GM19099 (cell line): ENCODE results near the gene STUM.

Experiments used
- POLR2A ChIP-seq: IDR thresholded peaks from 3 replicates; pipeline ENCODE4 v1.6.1; 2011; ENCODE audit warnings: low read depth; ENCODE audit not compliant: insufficient read length; ENCODE audit errors: extremely low read depth

The STUM gene

DNA sequence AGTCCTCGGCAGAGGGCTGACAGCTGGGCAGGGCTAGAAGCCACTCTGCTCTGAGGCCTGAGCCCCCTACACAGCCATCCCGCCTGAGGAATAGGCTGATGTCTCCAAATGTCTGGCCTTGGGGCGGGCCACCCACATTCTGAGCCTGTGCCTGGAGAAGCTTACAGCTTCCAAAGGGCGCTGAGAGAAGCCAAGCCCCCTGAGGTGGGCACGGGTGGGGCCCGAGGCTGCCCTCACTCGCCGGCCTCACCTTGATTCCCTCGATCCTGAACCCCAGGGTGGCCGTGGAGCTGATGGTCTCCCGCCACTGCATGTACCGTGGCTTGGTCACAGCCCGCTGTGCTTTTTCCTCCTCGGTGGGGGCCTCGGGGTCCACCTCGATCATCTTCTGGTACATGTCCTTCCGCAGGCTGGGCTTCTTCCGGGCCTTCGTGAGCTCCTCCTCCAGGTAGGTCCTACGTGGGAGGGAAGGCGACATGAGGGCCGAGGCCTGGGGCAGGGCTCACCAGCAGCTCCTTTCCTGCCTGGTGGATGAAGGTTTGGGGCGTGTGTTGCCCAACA lies 93.2 kb downstream of the STUM start:
- TF ChIP-seq POLR2A = no peak

DNA sequence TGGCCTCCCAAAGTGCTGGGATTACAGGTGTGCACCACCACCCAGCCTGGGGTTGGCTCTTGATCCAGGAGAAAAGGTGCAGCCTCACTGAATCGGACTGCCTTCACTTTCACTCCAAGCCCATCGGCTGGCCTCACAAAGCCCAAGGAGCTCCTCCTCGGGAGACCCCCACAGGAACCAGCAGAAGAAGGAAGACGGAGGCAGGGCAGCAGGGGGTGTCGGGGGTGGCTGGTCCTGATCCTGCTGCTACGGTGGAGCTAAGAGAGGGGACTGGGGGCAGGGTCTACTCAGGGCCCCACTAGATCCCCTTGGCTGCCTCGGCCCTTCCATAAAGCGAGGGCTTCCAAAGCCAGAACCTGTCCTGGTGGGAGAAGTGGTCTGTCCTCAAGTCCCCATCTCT lies 93.9 kb downstream of the STUM start:
- no peak for TF ChIP-seq POLR2A

DNA sequence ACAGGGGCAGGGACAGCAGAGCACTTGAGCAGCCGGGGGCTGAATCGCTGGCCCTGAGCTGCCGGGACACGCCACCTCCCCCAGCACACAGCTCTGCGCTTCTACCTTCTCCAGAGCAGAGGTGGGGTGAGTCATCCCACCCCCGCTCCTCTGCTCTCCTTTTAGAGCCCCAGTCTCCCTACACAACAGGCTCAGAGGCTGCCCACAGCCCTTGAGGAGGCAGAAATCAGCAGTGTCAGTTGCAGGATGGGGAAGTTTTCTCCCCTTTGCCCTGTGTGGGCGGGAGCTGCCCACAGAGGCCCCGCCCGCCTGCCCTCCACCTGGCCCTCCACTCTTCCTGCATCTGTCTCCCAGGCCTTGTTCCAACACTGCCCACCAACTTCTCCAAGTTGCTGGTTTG lies 94.6 kb downstream of the STUM start:
- no peak for TF ChIP-seq POLR2A

DNA sequence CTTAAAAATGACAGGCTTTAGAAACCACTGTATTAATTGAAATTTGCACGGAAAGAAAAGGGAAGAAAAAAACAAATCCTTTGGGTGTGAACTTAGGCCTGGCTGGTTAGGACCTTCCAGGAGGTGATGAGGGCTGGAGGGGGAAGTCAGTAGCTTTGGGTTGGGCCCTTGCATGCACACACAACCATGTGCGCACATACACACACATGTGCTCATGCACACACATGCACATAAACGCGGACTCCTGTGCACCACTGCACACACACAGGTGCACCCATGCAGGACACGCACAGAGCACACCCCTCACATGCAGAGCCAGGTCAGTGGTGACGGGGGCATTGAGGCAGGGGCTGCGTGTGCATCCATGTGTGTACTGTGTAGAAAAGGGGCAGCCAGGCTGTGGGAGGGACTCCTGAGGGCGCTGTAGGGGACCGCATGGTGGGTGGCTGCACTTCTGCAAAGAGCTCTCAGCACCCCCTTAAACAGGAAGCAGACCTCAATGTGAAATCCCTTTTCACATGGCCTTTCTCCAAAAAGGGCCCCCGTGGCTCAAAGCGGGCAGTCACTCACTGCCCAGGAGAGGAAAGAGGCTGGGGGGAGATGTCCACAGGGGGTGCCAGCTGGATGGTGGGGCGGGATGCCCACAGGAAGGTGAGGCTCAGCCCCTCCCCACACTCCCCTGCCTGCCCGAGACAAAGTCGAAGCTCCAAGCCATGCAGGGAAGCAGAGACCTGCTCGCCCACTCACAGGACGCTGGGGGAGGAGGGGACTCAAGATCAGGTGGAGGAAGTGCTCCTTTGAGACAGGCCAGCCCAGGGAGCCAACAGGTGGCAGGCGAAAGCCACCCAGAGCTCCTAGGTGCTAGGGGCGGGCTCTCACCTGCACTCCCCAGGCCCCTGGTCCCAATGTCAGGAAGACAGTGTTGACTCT lies 95.3 kb downstream of the STUM start:
- TF ChIP-seq POLR2A = no peak

DNA sequence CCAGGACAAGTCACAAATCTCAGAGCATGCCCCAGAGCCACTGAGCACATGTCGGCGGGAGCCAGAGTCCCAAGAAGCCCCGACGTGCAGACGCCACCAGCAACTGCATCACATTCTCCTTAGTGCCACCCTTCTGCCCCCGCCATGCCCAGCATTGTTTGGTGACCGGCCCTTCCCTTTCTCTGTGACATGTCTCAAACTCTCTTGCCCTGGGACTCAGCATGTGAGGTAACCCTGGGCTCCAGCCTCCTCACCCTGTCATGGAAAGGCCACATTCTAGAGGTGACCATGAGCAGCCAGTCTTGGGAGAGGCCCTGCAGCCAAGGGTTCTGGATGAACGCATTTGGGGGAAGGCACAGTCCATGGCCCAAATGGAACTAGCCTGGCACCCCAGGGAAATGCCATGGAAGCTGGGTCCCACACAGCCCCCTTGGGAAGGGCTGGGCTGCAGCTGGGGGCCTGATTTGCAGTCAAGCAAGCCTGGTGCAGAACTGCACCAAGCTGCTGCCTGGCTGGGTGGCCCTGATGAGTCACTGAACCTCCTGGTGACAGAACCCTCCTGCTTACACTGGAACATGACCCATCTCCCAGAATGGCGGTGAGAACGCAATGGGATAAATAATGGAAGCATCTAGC lies 96.1 kb downstream of the STUM start:
- TF ChIP-seq POLR2A = no peak

DNA sequence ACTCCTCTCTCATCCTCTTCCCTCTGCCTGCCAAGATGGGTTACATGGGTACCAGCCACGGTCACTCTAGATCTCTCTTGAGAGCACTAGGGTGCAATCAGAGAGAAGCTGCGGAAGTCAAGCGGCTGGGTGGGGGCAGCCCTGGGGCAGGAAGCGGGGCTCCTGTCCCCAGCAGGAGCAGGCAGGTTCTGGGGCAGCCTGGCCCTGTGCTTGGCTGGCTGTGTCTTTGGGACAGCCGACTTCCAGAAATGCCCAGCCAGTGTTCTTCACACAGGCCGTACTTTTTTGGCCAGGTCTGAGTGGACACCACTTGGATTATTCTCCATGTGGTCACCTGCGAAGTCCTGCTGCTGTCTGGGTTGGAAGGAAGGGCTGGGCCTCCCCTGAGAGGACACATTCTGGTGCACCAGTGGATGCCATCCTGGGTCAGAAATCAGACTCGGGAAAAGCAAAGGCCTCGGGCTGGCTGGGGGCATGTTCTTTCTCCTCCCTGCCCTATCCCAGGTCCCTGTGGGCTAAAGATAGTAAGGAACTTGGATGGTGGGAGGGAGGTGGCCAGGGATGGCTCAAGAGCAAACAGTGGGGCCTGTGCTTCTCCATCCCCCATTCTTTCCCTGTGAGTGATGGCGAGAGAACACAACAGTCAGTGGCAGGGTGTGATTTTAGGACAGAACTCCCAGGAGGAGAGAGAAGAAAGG lies 96.9 kb downstream of the STUM start:
- no peak for TF ChIP-seq POLR2A

DNA sequence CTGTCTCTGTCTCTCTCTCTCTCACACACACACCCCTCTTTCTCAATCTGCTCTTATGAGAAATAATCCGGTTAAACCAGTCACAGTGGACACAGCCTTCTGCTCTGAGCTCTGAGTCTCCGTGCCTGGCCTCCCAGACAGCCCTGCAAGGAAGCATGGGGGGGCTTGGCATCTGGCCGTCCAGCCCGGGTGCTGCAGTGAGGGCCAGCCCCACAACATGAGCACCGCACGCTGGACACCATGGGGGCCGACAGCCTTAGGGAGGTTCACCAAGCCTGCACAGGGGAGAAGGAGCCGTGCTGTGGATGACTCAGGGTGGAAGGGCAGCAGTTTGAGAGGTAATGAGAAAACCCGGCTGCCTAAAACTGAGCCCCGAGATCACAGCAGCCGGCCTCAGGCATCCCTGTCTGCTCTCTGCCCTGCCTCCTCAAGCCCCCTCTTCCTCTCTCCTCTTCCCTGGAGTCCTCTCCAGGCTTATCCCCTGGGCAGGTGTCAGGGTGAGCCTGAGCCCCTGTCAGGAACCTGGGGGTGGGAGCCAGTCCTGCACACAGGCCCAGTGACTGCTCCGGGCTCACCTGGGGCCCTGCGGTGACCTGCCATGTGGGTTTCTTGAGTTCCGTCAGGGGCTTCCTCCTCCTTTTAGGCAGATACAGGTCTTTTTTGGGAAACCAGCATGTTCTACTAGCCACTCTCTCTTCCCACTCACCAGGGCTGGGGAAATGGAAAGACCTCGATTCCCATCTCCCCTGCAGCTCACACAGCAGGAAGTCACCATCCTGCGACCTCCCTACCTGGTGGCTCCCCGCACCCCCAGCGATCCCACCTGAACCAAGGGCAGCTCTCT lies 97.7 kb downstream of the STUM start:
- no peak for TF ChIP-seq POLR2A

DNA sequence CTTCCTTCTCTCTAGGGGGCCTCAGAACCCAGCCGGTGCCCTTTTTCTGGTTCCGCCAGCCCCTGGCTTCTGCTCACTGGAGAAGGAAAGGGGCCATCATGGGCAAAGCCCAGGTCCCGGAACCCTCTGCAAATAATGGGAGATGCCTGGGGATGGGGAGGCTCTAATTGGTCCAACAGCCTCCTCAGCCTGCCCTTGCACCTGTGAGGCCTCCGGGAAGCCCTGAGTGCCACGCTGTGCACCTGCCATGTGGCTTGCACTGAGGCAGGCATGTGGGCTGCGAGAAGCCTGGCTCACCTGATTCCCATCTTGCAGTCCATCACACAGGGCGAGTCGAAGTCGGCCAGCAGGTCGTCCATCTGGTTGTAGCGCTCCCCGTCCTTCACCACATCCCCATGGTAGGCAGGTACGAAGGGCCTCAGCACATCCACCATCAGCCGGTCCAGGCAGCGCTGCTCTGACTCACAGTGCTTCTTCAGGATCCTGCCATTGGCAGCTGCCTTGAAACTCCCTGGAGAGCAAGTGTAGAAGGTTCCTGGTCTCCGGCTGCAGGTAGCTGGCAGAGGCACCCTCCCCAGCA lies 98.4 kb downstream of the STUM start:
- TF ChIP-seq POLR2A = no peak

DNA sequence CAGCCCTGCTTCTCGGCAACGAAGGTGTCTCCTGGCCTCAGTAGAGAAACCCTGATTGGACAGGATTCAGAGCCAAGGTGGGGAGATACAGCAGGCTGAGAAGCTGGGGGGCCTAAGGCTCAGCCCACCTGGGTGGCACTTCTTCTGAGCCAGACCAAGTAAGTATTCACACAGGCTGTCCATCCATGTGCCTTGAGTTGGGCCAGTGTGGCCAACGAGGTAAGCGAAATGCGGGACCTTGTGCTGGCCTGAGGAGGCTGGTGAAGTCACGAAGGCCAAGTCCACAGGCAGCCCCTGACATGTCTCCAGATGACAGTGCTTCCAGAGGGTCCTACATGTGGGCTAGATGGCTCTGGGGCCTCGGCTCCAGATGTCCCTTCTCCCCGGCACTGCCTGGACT lies 99.2 kb downstream of the STUM start:
- TF ChIP-seq POLR2A = no peak

DNA sequence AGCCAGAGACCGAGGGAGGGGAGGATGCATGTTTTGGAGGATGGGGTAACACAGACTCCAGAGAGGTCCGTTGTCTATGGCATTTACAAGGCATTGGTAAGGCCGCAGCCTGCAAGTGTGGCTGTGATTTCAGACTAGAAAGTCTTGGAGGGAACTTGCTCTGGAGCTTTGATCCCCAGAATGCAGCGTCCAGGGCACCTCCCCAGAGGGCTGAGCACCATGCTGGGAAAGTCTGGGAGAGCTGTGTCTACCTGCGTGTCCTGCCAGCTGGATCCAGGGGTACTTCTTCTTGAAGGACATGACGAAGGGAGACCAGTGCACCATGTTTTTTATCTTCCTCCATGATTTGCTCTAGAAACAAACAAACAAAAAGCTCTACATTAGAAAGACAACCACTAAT lies 99.9 kb downstream of the STUM start:
- TF ChIP-seq POLR2A = no peak

DNA sequence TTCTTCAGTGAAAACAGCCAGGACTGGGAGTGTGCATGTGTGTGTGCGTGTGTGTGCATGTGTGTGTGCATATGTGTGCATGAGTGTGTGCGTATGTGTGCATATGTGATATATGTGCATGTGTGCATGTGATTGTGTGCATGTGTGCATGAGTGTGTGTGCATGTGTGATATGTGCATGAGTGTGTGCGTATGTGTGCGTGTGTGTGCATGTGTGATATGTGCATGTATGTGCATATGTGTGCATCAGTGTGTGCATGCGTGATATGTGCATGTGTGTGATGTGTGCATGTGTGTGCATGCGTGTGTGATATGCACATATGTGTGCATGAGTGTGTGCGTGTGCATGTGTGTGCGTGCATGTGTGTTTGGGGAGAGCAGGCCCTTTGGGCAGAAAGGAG lies 100.7 kb downstream of the STUM start:
- no peak for TF ChIP-seq POLR2A

DNA sequence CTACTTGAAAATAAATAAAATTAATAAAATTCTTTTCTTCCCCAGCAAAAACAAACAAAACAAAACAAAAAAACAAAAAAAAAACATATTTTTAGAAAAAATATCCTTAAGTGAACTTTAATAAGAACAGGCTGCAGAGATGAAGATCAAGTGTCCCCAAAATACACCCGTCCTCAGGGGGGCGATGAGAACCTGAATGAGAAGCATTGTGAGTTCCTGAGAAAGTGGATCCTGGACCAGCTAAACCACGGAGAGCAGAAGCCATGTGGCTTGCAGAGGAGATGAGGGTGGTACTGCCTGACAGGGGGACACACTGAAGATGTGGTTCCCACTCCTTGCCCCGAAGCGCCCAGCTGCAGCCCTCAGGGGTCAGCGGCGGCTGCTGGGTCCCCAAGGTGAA lies 101.2 kb downstream of the STUM start:
- TF ChIP-seq POLR2A = no peak

DNA sequence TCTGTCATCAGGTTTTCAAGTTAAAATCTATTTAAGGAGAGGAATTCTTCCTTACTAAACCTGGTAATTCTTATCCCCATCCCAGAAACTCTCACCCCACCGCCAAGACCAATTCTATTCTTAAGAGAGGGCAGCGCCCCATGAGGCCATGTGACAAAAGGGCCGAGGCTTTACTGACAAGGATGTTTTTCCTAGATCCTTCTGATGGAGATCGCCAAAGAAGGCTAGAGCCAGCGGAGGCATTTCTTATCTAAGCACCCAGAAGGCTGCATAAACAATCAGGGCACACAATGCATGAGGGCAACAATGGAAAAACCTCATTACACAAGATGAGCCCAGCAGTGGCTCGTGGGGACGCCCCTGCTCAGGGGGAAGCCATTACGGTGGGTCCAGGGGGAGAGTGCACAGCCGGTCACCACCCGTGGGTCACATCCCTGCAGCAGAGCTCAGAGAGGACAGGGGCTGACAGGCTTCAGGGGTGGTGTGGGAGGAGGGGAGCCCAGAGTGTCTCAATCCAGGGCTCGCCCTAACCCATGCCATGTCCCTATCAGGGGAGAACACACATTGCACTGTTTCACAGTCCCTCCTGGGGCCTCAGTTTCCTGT lies 101.8 kb downstream of the STUM start:
- TF ChIP-seq POLR2A = no peak
